HG02943 (cell line): ENCODE measurements around the gene CLK4.
"Not testable (repeated sequence)": the region's sequence is repeated elsewhere in the genome, so short reads cannot be mapped to it uniquely, and the experiment has no call there.

Experiments
- ATAC-seq: cut with Tn5 transposase; IDR thresholded peaks from one replicate; pipeline ENCODE4 v1.9.1; 2021; ENCODE audit warnings: mild to moderate bottlenecking, low read depth, moderate library complexity; ENCODE audit not compliant: unreplicated experiment

Gene CLK4

GRCh38 chr5:178589180-178590140 lies 37.4 kb downstream of the CLK4 start:
- ATAC-seq, result no peak

- no peak for ATAC-seq
Observed at GRCh38 chr5:178588769-178589168, 38.1 kb downstream of the CLK4 start.

GRCh38 chr5:178587763-178588611 lies 38.9 kb downstream of the CLK4 start:
- no peak for ATAC-seq

GRCh38 chr5:178586396-178586795 lies 40.5 kb downstream of the CLK4 start:
- no peak for ATAC-seq

- not testable (repeated sequence) for ATAC-seq
Observed at GRCh38 chr5:178585421-178585820, 41.4 kb downstream of the CLK4 start.

- no peak for ATAC-seq
Observed at GRCh38 chr5:178583279-178583678, 43.6 kb downstream of the CLK4 start.

- ATAC-seq, result no peak
Observed at GRCh38 chr5:178582291-178582690, 44.6 kb downstream of the CLK4 start.

- no peak for ATAC-seq
Observed at GRCh38 chr5:178581621-178582020, 45.2 kb downstream of the CLK4 start.

- ATAC-seq, result no peak
Observed at GRCh38 chr5:178580271-178580955, 46.4 kb downstream of the CLK4 start.

GRCh38 chr5:178577944-178578343 lies 48.9 kb downstream of the CLK4 start:
- no peak for ATAC-seq

- no peak for ATAC-seq
Observed at GRCh38 chr5:178577376-178577839, 49.4 kb downstream of the CLK4 start.

GRCh38 chr5:178576591-178577351 lies 50.1 kb downstream of the CLK4 start:
- ATAC-seq, result no peak

- ATAC-seq, result no peak
Observed at GRCh38 chr5:178573216-178573615, 53.6 kb downstream of the CLK4 start.

GRCh38 chr5:178572617-178573016 lies 54.2 kb downstream of the CLK4 start:
- ATAC-seq, result no peak

GRCh38 chr5:178569485-178569884 lies 57.4 kb downstream of the CLK4 start:
- no peak for ATAC-seq

- no peak for ATAC-seq
Observed at GRCh38 chr5:178564811-178565550, 61.9 kb downstream of the CLK4 start.

- no peak for ATAC-seq
Observed at GRCh38 chr5:178564397-178564796, 62.5 kb downstream of the CLK4 start.

- ATAC-seq, result no peak
Observed at GRCh38 chr5:178563621-178564020, 63.2 kb downstream of the CLK4 start.

- ATAC-seq, result no peak
Observed at GRCh38 chr5:178561746-178562264, 65.0 kb downstream of the CLK4 start.
